Muscle of leg (tissue), 11 donors: Measurements from ENCODE around the gene PCSK9. TPM values are rescaled to one million over a fixed set of nuclear protein-coding genes. Genes with fewer than 3 reads are reported as not detected.
A peak's percentile ranks its signal among the peaks of the same experiment; 100 is the strongest.

Source experiments
- DNase-seq: peaks from one replicate; pipeline ENCODE4 v3.0.0; 2013
- H3K27ac ChIP-seq: one replicate; pipeline ENCODE4 v1.5.1; 2013; ENCODE audit warnings: mild to moderate bottlenecking, low read length, control low read depth
- H3K27me3 ChIP-seq: one replicate; pipeline ENCODE4 v1.6.1; 2013; ENCODE audit warnings: low read length; ENCODE audit not compliant: control insufficient read depth, insufficient read depth
- H3K36me3 ChIP-seq: one replicate; pipeline ENCODE4 v1.6.1; 2013; ENCODE audit warnings: low read length; ENCODE audit not compliant: control insufficient read depth, insufficient read depth
- H3K4me1 ChIP-seq: one replicate; pipeline ENCODE4 v1.6.1; 2013; ENCODE audit warnings: low read length; ENCODE audit not compliant: control insufficient read depth, insufficient read depth
- H3K4me3 ChIP-seq: one replicate; pipeline ENCODE4 v1.5.1; 2013; ENCODE audit warnings: low read length, control low read depth
- H3K9me3 ChIP-seq: replicated peaks from 2 replicates; pipeline ENCODE4 v1.6.1; 2013; ENCODE audit warnings: low read depth, low read length; ENCODE audit not compliant: control insufficient read depth
- WGBS: methylation state at CpG from one replicate; pipeline ENCODE4 v1.1.5; 2013; ENCODE audit warnings: missing lambda C conversion rate; ENCODE audit not compliant: insufficient coverage; 5-methylcytosine and 5-hydroxymethylcytosine counted together
- polyA plus RNA-seq, 8 donors: library from polyadenylated mRNA; unstranded; fragments of 120-200 nt; gene quantifications; one replicate each; pipeline versions ENCODE4 v1.2.1 to v1.2.3, GENCODE V29; 2013; ENCODE audit warnings: inconsistent platforms in 1 of 8, low replicate concordance in 1 of 8; ENCODE audit not compliant: insufficient read length in 8 of 8, insufficient read depth in 1 of 8
- total RNA-seq: library from RNA; stranded (reverse); fragments of 120-200 nt; gene quantifications from one replicate; pipeline ENCODE4 v1.2.4, GENCODE V29; 2013

PCSK9 gene
- total and polyA plus RNA-seq, 9 donors = 3.1 to 12.7 (median 5.3) TPM

GRCh38 chr1:55050283-55050682 lies 10.9 kb downstream of the PCSK9 start:
- Histone ChIP-seq H3K4me3 (no peak overlapping the region), H3K27ac (no peak overlapping the region), H3K36me3 (no peaks in the 10 kb centered on the region), H3K4me1 (peaks cover 51% of the 10 kb centered on the region), H3K27me3 (peaks cover 2% of the 10 kb centered on the region), H3K9me3 (no peaks in the 10 kb centered on the region)
- DNase-seq = peak; percentile 56
- 42% methylated on average over 7 of the region's 9 CpGs for WGBS

GRCh38 chr1:55051169-55051568 lies 11.8 kb downstream of the PCSK9 start:
- Histone ChIP-seq H3K9me3 (no peaks in the 10 kb centered on the region), H3K4me3 (no peak overlapping the region), H3K27me3 (no peaks in the 10 kb centered on the region), H3K27ac (no peak overlapping the region), H3K4me1 (peaks cover 58% of the 10 kb centered on the region), H3K36me3 (no peaks in the 10 kb centered on the region)
- no peak for DNase-seq
- 84% methylated on average over 5 of the region's 5 CpGs for WGBS

- WGBS = 43% methylated on average over 7 of the region's 9 CpGs
- no peaks in the 10 kb centered on the region for H3K9me3 ChIP-seq
- H3K36me3 ChIP-seq = no peaks in the 10 kb centered on the region
- no peak overlapping the region for H3K4me3 ChIP-seq
- DNase-seq = no peak
- H3K27ac ChIP-seq = no peak overlapping the region
- H3K4me1 ChIP-seq = peaks cover 60% of the 10 kb centered on the region
- H3K27me3 ChIP-seq = no peaks in the 10 kb centered on the region
Observed at GRCh38 chr1:55051621-55052020, 12.3 kb downstream of the PCSK9 start.

DNA sequence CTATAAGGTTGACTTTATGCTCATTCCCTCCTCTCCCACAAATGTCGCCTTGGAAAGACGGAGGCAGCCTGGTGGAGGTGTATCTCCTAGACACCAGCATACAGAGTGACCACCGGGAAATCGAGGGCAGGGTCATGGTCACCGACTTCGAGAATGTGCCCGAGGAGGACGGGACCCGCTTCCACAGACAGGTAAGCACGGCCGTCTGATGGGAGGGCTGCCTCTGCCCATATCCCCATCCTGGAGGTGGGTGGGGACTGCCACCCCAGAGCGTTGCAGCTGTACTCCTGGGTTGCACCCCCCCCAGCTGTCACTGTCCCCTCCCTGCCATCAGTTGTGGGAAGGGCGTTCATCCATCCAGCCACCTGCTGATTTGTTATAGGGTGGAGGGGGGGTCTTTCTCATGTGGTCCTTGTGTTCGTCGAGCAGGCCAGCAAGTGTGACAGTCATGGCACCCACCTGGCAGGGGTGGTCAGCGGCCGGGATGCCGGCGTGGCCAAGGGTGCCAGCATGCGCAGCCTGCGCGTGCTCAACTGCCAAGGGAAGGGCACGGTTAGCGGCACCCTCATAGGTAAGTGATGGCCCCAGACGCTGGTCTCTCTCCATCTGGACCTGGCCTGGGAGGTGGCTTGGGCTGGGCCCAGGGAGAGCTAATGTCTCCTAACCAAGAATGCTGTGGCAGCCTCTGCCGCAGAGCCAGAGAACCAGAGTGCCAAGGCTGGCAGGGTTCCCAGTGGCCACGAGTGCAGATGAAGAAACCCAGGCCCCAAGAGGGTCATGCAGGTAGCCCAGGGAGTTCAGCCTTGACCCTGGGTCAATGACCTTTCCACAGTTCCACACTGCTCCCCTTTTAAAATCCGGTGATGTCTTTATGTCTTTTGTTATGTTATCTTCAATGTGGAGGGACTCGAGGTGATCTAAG lies 13.1 kb downstream of the PCSK9 start:
- 87% methylated on average over 22 of the region's 29 CpGs for WGBS

DNA sequence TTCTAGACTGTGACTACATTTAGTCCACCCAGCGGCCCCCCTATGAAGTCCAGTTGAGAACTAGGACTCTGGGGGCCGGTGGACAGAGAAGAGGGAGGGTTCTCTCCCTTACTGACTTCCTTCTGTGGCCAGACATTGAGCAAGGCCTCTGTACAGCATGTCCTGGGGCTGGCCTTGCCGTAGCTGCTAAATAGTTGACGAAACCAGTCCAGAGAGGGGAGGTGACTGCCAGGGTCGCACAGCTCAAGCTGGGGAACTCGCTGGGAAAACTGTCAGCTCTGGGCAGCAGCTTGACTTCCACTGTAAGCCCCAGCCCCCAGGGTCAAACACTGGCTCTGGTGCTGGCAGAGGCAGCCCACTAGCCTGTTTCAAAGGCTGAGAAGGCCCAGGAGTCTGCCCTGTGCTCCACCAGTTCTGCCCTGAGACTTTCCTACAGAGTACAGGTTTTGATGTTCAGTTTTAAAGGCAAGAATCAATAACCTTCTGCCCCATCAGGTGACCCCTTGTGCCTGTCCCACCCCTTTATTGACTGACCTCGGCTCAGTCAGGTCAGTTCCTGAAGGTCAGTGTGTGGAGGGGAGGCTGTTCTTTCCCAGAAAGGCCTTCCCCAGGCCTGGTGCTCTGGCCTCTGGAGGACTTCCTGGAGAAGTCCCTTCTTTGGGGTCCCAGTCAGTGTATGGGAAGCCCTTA lies 14.1 kb downstream of the PCSK9 start:
- no peak overlapping the region for H3K27ac ChIP-seq
- WGBS = 54% methylated on average over 5 of the region's 7 CpGs

More for the DNA sequence above, 13.1 kb downstream of the PCSK9 start:
- no peak for DNase-seq
- H3K27me3 ChIP-seq = no peaks in the 10 kb centered on the region
- peaks cover 65% of the 10 kb centered on the region for H3K4me1 ChIP-seq
- no peak overlapping the region for H3K4me3 ChIP-seq
- peaks cover under 1% of the 10 kb centered on the region for H3K36me3 ChIP-seq
- H3K27ac ChIP-seq = no peak overlapping the region
- H3K9me3 ChIP-seq = no peaks in the 10 kb centered on the region

DNA sequence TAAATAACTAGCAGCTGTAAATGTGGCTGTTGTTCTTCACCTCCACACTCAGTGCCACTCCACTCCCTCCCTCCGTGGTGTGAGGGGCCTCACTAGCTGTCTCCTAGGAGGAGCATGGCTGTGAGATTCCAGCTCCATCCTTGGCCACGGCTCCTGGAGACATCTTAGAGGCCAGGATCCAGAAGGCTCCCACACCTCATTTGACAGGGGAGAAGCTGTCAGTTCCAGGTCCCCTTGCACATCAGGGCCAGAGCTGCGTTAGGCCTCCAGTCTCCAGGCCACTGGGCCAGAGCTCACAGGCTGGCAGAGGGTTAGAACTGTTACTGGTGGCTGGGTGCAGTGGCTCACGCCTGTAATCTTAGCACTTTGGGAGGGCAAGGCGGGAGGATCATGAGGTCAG lies 15.0 kb downstream of the PCSK9 start:
- no peaks in the 10 kb centered on the region for H3K9me3 ChIP-seq
- no peak for DNase-seq
- H3K4me1 ChIP-seq = peaks cover 56% of the 10 kb centered on the region
- no peak overlapping the region for H3K4me3 ChIP-seq
- H3K27me3 ChIP-seq = no peaks in the 10 kb centered on the region
- no peak overlapping the region for H3K27ac ChIP-seq
- WGBS = 74% methylated on average over 4 of the region's 5 CpGs
- H3K36me3 ChIP-seq = peaks cover 4% of the 10 kb centered on the region

More for the DNA sequence above, 14.1 kb downstream of the PCSK9 start:
- Histone ChIP-seq H3K36me3 (peaks cover 4% of the 10 kb centered on the region), H3K27me3 (no peaks in the 10 kb centered on the region), H3K4me1 (peaks cover 63% of the 10 kb centered on the region), H3K9me3 (no peaks in the 10 kb centered on the region), H3K4me3 (no peak overlapping the region)
- DNase-seq = no peak

DNA sequence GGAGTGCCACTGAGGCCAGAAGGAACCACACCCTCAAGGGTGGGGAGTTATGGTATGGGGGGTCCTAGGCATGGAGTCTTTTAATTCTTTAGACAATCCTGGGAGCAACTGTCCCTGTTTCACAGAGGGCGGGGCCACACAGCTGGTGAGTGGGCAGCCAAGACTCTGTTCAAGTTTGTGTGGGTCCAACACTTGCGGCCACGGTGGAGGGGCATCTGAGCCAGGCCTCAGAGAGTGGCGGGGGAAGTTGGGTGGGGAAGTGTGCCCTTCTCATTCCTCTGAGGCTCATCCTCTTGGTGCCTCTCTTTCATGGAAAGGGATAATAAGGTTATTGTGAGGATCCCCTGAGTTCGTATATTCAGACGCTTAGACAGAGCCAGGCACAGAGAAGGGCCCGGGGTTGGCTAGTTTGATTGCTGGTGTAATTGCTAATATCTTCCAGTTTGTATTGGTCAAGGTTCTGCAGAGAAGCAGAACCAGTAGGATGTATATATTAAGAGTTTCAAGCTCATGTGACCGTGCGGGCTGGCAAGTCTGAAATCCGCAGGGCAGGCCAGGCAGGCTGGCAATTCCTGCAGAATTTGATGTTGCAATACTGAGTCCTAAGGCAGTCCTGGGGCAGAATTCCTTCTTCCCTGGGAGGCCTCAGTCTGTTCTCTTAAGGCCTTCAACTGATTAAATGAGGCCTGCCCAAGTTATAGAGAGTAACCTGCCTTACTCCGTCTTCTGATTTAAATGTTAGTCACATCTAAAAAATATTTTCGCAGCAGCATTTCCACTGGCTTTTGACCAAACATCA lies 15.9 kb downstream of the PCSK9 start:
- H3K27me3 ChIP-seq = no peaks in the 10 kb centered on the region
- peak overlapping the region; percentile 13 for H3K27ac ChIP-seq
- 71% methylated on average over 8 of the region's 12 CpGs for WGBS
- peaks cover 47% of the 10 kb centered on the region for H3K4me1 ChIP-seq
- H3K4me3 ChIP-seq = no peak overlapping the region
- no peak for DNase-seq
- H3K9me3 ChIP-seq = no peaks in the 10 kb centered on the region
- peaks cover 4% of the 10 kb centered on the region for H3K36me3 ChIP-seq

DNA sequence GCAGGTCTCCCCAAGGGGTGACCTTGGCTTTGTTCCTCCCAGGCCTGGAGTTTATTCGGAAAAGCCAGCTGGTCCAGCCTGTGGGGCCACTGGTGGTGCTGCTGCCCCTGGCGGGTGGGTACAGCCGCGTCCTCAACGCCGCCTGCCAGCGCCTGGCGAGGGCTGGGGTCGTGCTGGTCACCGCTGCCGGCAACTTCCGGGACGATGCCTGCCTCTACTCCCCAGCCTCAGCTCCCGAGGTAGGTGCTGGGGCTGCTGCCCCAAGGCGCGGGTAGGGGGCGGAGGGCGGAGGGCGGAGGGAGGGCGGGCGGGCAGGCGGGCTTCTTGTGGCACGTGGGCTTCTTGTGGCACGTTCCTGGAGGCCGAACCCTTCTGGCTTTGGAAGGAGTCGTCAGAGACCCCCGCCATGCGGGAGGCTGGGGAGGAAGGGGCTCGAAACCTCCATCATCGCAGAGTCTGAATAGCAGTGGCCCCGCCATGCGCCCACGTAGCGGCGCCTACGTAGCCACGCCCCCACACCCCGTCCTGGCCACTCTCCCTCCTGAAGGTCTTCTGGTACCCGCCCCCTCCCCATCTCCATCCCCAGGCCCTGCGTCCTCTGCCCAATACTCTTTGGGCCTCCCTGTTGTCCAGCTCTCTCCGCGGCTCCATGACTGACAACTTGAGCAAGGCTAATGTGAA lies 16.7 kb downstream of the PCSK9 start:
- Histone ChIP-seq H3K27ac (no peak overlapping the region), H3K4me1 (peaks cover 43% of the 10 kb centered on the region), H3K9me3 (no peaks in the 10 kb centered on the region), H3K4me3 (no peak overlapping the region), H3K27me3 (no peaks in the 10 kb centered on the region), H3K36me3 (peaks cover 4% of the 10 kb centered on the region)
- no peak for DNase-seq
- 93% methylated on average over 26 of the region's 42 CpGs for WGBS

DNA sequence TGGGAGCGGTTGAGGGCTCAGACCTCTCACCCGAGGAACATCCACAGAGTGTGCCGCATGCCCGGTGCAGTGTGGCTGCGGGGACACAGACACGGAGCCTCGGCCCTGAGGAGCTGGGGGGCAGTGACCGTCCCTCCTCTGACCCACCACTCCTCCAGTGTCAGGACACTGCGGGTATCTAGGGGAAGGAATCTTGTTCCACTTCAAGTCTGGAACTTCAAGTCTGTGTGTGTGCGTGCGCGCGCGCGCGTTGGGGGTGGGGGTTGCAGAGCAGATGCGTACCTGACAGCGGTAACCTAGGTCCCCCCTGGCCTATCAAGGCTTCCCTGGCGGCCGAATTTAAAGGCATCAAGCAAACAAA lies 17.3 kb downstream of the PCSK9 start:
- Histone ChIP-seq H3K27me3 (no peaks in the 10 kb centered on the region), H3K4me3 (no peak overlapping the region), H3K4me1 (peaks cover 46% of the 10 kb centered on the region), H3K9me3 (no peaks in the 10 kb centered on the region), H3K27ac (no peak overlapping the region), H3K36me3 (peaks cover 4% of the 10 kb centered on the region)
- no peak for DNase-seq
- 95% methylated on average over 16 of the region's 20 CpGs for WGBS
